ENCODE measurements around the gene BASP1. TPM values are rescaled to one million over a fixed set of nuclear protein-coding genes. Genes with fewer than 3 reads are reported as not detected.

The BASP1 gene
- polyA plus RNA-seq, 1 donor from 2014 or later = 974 TPM

DNA sequence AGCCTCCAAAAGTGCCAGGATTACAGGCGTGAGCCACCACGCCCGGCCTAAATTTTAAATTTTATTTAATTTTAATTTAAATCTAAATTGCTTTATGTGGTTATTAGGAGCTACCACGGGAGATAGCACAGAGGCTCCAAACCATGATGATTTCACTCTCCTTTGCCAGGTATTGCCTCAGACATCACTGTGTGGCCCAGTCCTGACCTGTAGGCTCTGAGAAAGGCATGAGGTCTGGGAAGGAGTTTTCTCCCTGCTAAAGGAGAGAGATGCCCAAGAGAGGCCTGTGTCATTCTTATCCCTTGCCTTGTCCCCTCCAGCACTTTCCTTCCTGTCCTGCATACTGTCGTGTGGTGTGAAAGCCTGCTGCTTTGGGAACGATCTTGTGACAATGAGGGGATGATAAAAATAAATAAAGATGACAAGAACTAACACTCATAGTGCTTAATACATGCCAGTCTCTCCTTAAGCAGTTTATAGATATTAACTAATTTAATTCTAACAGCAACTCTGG is 37.0 kb upstream of the BASP1 start:
- Histone ChIP-seq H3K4me2 (ENCODE audit: low read length) (no peak overlapping the region), H3K9ac (ENCODE audit: low read length) (no peak overlapping the region), H3K79me2 (replicated peaks; ENCODE audit: insufficient read depth, low read length) (no peaks in the 10 kb centered on the region), H3K27me3 (ENCODE audit: insufficient read depth, low read depth, low read length) (no peaks in the 10 kb centered on the region), H3K9me3 (ENCODE audit: low read length) (no peaks in the 10 kb centered on the region), H3F3A (ENCODE audit: insufficient read depth, low read length, poor library complexity, severe bottlenecking) (no peaks in the 10 kb centered on the region), H3K27ac (ENCODE audit: low read length) (no peak overlapping the region), H3K9me2 (ENCODE audit: insufficient read depth, low read length) (no peaks in the 10 kb centered on the region), H4K20me1 (ENCODE audit: insufficient read depth) (no peaks in the 10 kb centered on the region), H3K36me3 (ENCODE audit: insufficient read depth, low read length) (peaks cover 14% of the 10 kb centered on the region), H3K4me3 (ENCODE audit: low read length) (no peak overlapping the region), H2AFZ (ENCODE audit: low read depth, low read length) (no peak overlapping the region)
- TF ChIP-seq TAF1 (IDR thresholded peaks at IDR 0.05; ENCODE audit: low read depth) = no peak
- TF ChIP-seq RAD21 (conservative IDR thresholded peaks at IDR 0.05) = no peak
- no peak for TF ChIP-seq POLR2AphosphoS5 (IDR thresholded peaks at IDR 0.05)
- TF ChIP-seq MXI1 (conservative IDR thresholded peaks at IDR 0.05; ENCODE audit: poor library complexity, severe bottlenecking) = no peak
- TF ChIP-seq, protein P1, sequence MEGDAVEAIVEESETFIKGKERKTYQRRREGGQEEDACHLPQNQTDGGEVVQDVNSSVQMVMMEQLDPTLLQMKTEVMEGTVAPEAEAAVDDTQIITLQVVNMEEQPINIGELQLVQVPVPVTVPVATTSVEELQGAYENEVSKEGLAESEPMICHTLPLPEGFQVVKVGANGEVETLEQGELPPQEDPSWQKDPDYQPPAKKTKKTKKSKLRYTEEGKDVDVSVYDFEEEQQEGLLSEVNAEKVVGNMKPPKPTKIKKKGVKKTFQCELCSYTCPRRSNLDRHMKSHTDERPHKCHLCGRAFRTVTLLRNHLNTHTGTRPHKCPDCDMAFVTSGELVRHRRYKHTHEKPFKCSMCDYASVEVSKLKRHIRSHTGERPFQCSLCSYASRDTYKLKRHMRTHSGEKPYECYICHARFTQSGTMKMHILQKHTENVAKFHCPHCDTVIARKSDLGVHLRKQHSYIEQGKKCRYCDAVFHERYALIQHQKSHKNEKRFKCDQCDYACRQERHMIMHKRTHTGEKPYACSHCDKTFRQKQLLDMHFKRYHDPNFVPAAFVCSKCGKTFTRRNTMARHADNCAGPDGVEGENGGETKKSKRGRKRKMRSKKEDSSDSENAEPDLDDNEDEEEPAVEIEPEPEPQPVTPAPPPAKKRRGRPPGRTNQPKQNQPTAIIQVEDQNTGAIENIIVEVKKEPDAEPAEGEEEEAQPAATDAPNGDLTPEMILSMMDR (IDR thresholded peaks at IDR 0.05; ENCODE audit: poor library complexity, severe bottlenecking) = no peak
- TF ChIP-seq SMC3 (conservative IDR thresholded peaks at IDR 0.05; ENCODE audit: poor library complexity) = no peak
- TF ChIP-seq EZH2 (IDR thresholded peaks at IDR 0.05; ENCODE audit: borderline replicate concordance, insufficient read depth, low read length, poor library complexity, severe bottlenecking) = no peak
- no peak for TF ChIP-seq EP300 (conservative IDR thresholded peaks at IDR 0.05; ENCODE audit: poor library complexity, severe bottlenecking)
- TF ChIP-seq, protein P2, sequence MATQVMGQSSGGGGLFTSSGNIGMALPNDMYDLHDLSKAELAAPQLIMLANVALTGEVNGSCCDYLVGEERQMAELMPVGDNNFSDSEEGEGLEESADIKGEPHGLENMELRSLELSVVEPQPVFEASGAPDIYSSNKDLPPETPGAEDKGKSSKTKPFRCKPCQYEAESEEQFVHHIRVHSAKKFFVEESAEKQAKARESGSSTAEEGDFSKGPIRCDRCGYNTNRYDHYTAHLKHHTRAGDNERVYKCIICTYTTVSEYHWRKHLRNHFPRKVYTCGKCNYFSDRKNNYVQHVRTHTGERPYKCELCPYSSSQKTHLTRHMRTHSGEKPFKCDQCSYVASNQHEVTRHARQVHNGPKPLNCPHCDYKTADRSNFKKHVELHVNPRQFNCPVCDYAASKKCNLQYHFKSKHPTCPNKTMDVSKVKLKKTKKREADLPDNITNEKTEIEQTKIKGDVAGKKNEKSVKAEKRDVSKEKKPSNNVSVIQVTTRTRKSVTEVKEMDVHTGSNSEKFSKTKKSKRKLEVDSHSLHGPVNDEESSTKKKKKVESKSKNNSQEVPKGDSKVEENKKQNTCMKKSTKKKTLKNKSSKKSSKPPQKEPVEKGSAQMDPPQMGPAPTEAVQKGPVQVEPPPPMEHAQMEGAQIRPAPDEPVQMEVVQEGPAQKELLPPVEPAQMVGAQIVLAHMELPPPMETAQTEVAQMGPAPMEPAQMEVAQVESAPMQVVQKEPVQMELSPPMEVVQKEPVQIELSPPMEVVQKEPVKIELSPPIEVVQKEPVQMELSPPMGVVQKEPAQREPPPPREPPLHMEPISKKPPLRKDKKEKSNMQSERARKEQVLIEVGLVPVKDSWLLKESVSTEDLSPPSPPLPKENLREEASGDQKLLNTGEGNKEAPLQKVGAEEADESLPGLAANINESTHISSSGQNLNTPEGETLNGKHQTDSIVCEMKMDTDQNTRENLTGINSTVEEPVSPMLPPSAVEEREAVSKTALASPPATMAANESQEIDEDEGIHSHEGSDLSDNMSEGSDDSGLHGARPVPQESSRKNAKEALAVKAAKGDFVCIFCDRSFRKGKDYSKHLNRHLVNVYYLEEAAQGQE (IDR thresholded peaks at IDR 0.05; ENCODE audit: borderline replicate concordance) = no peak

DNA sequence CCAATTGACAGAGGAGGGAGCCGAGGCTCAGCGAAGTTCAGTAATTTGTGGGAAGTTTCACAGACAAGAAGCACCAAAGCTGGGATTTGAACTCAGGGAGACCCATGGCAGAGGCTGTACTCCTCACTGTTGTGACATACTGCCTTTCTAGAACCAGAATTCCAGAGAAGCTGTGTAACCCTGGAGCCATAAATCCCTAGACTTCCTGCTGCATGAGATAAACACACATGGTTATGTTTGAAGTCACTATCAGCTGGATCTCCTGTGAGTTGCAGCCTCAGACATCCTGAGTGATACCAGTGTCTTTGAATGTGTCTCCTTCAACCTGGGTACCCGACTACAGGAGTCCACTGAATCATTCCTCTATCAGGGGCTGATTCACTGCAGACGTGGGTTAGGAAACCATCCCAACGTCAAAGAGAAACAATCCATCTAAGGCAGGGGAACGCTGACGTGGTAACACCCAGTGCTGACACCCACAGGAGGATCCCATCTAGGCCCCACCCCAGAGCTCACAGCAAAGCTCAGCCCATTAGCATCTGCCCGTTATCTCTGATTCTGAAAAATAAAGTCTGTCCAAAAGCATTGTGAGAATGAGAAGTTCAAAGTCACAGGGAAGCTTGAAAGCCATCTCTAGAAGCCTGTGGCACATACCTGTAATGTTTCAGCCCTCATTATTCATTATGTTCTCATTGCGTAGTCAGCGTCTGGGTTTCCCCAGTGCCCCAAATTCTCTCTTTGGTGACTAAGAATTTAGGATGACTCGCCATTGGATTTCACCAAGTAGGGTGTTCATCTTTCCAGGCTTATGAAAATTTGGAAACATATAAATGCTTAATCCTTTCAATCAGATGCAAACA is 36.3 kb upstream of the BASP1 start:
- Histone ChIP-seq H3K36me3 (ENCODE audit: insufficient read depth, low read length) (peaks cover 14% of the 10 kb centered on the region), H3K79me2 (replicated peaks; ENCODE audit: insufficient read depth, low read length) (no peaks in the 10 kb centered on the region), H3K4me2 (ENCODE audit: low read length) (no peak overlapping the region), H2AFZ (ENCODE audit: low read depth, low read length) (no peak overlapping the region), H3F3A (ENCODE audit: insufficient read depth, low read length, poor library complexity, severe bottlenecking) (no peaks in the 10 kb centered on the region), H3K27me3 (ENCODE audit: insufficient read depth, low read depth, low read length) (no peaks in the 10 kb centered on the region), H3K9ac (ENCODE audit: low read length) (no peak overlapping the region), H3K27ac (ENCODE audit: low read length) (no peak overlapping the region), H4K20me1 (ENCODE audit: insufficient read depth) (no peaks in the 10 kb centered on the region), H3K9me3 (ENCODE audit: low read length) (no peaks in the 10 kb centered on the region), H3K4me3 (ENCODE audit: low read length) (no peak overlapping the region), H3K9me2 (ENCODE audit: insufficient read depth, low read length) (no peaks in the 10 kb centered on the region)
- TF ChIP-seq, protein P1 (IDR thresholded peaks at IDR 0.05; ENCODE audit: poor library complexity, severe bottlenecking) = no peak
- TF ChIP-seq EP300 (conservative IDR thresholded peaks at IDR 0.05; ENCODE audit: poor library complexity, severe bottlenecking) = no peak
- no peak for TF ChIP-seq RAD21 (conservative IDR thresholded peaks at IDR 0.05)
- no peak for TF ChIP-seq EZH2 (IDR thresholded peaks at IDR 0.05; ENCODE audit: borderline replicate concordance, insufficient read depth, low read length, poor library complexity, severe bottlenecking)
- TF ChIP-seq SMC3 (conservative IDR thresholded peaks at IDR 0.05; ENCODE audit: poor library complexity) = no peak
- no peak for TF ChIP-seq POLR2AphosphoS5 (IDR thresholded peaks at IDR 0.05)
- no peak for TF ChIP-seq TAF1 (IDR thresholded peaks at IDR 0.05; ENCODE audit: low read depth)
- TF ChIP-seq, protein P2 (IDR thresholded peaks at IDR 0.05; ENCODE audit: borderline replicate concordance) = no peak
- TF ChIP-seq MXI1 (conservative IDR thresholded peaks at IDR 0.05; ENCODE audit: poor library complexity, severe bottlenecking) = no peak

All from neural cell (in vitro differentiated cells).